NCI-H526 treated with DMSO at 0.1 percent for 48 hours (cell line): Measurements from ENCODE around the gene KCNE1.
A peak's percentile ranks its signal among the peaks of the same experiment; 100 is the strongest.

ENCODE experiments used
- DNase-seq: peaks from one replicate; lab custom pipeline; 2025; lab: John Stamatoyannopoulos, UW

The KCNE1 gene

GRCh38 chr21:34535886-34536285, 23.9 kb upstream of the KCNE1 start:
- DNase-seq: no peak

DNA sequence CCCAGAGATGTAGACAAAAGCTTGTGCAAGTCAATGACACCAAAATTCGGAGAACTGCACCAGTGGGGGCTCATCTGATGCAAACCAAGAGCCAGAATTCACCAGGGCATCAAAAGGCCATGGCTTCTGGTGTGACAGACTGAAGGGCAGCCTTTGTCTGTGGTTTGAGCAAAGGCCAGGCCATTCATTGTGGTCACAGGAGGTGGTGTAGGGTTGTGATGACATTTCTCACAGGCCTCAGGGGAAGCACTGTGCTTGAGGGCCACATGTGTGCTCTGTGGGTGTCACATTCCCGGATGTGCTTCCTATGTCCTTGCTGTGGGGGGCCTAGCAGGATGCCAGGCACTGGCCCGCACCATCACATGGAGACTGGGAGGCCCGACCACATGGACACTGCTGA, 22.5 kb upstream of the KCNE1 start:
- no peak for DNase-seq

DNA sequence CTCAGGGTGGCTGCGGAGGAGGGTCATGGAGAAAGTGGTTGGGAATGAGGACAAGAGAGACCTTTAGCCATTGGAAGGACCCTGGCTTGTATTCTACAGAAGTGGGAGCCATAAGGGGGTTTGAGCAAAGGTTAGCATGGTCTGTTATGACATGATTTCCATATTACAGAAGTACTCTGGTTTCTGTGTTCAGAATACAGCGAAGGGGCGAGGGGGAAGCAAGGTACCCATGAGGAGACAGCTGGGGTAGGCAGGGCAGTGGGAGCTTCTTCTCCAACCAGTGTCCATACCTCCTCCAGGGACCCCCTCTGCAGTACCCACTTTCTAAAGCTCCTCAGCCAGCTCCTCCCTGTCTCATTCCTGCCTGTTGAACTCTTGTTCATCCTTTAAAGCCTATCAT, 21.9 kb upstream of the KCNE1 start:
- no peak for DNase-seq

DNA sequence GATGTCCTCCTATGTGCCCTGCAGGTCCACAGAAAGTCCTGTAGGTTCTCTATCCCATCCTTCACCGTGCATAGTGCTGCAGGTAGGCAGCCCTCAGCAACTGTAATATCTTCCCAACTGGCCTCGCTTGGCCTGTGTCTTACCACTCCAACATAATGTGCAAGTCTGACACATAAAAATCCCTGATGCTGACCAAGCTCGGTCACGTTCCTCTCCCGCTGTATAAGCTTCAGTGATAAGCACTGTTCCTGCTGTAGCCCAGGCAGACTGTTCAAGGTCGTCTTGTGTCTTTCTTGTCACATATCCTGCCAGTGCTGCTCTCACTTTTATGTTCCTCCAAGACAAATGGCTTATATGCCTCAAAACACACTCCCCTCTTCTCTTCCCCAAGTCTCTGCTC, 19.4 kb upstream of the KCNE1 start:
- DNase-seq: no peak

DNA sequence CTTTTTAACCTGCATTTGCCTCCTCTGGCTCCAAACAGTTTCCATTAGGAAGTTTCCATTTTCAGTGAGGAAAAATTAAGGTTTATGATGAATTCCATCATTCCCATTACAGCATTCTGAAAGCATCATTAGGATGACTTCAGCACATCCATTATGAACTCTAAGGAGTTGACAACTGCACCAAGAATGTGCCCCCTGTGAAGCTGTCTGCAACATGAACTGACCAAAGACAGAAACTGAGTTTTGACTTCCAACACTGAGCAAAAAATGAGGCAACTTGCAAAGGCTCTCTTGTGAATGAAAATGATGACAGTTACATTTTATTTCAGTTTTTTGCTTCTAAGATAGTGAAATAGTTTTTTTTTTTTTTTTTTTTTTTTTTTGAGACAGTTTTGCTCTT, 18.3 kb upstream of the KCNE1 start:
- DNase-seq: no peak

DNA sequence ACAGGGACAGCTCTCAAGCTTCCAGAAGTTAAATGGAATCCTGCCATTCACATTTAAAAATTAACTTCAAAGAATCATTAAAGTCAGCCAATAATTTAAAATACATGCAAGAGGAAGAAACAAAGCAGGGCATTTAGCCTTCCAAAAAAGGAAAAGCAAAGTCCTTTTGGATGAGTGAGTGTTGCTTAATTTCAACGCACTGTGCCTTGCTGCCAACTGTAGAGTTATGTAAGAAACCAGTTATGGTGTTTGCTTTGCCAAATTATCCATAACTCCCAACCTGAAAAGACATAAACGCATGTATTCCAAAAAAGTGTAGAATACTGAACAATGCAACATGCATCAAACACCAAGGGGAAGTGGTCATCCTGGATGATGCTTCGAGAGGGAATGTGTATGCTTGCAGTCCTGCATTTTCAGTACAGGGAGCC, 16.1 kb upstream of the KCNE1 start:
- no peak for DNase-seq

GRCh38 chr21:34526618-34527290, 14.7 kb upstream of the KCNE1 start:
- DNase-seq: no peak

DNA sequence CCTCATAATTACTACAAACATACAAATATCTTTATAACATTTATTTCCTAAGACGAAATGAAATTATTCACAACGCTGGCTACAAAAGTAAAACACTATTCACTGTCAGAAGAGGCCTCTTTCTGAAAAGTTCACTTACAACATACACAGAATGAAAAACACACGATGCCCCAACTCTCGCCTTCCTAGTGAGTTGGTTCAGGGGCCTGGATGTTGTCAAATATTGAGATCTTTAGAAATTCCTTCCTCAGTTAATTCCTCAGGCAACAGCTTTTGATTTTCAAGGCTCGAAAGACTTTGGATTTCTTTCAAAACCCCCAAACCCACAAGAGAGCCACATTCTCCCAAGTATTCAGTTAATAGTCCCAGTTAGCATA, 14.2 kb upstream of the KCNE1 start:
- no peak for DNase-seq

DNA sequence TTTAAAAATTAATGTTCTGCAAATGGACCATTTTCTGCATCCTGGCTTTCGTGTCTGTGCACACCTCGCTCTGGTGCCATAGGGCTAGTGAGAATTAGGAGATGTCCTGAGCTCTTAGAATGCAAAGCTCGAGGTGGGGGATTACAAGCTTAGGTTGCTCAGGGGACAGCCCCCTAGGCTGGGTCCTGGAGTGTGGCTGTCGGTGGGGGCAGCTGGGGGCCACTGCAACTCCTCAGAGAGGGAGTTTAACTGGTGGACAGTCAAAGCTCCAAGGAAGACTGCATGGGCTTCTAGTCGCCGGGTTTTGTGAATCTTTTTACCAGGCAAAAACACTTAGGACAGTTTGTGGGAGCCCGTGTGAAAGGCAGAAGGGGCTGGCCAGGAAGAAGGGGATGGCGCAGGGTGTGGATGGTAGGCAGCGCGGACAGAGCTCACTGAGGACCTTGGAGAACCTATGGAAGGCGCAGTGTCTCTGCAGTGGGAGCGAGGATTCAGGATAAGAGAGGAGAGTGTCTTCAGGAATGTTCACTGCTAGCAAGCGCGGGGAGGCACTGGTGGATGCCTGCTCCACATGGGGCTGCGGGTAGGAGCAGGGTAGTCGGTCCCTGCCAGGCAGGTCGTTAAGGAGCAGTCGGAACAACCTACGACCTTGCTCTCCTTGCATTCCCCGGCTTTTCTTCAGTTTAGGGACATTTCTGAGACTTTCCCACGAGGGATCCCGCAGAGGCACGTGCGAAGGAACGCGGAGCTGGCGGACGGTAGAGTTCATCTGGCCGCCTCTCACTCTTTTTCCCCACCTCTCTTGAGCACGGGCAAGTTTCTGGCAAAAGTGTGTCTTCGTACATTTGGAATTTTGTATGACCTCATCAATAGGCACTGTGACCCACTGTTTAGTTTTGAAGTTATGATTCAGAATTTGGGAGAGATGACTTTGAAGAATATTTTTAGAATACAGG, 12.9 kb upstream of the KCNE1 start:
- DNase-seq: no peak

- peak; percentile 64 for DNase-seq
Observed at GRCh38 chr21:34523019-34523555, 11.1 kb upstream of the KCNE1 start.

DNA sequence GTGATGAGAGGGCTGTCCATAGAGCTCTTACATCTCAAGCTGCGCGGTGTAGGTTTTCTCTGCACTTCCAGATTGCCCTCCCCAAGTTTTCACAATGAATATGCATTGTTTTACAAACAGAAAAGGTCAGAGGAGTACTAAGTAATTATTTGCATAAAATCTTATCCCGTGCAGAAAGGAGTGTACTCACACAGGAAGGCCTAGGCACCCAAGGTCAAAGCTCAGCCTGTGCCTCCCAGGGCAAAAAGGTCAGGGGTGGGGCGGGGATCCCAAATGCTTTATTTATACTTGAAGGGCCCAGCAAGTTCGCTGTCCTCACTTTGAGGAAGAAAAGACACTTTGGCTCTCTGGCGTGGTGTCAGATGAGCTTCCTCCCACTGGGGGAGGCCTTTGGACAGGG, 10.3 kb upstream of the KCNE1 start:
- peak; percentile 55 for DNase-seq

DNA sequence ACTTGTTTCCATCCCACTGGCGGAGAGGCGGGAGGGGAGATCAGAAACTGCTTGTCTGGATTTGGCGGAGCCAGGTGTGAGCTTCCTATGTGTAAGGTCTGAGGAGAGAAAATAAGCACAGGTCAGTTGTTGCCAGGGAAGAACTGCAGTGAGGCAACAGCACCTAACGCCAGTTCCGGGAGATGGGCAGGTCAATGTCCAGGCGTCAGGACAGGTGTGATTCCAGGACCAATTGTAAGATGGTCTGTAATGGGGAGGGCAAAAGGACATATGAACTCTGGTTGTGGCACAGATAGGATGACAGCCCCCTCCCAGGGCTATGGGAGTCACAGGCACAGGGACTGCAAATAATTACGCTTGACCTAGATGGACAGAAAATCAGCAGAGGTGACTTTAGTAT, 9.6 kb upstream of the KCNE1 start:
- no peak for DNase-seq

- DNase-seq: no peak
Observed at GRCh38 chr21:34520764-34521508, 8.9 kb upstream of the KCNE1 start.

DNA sequence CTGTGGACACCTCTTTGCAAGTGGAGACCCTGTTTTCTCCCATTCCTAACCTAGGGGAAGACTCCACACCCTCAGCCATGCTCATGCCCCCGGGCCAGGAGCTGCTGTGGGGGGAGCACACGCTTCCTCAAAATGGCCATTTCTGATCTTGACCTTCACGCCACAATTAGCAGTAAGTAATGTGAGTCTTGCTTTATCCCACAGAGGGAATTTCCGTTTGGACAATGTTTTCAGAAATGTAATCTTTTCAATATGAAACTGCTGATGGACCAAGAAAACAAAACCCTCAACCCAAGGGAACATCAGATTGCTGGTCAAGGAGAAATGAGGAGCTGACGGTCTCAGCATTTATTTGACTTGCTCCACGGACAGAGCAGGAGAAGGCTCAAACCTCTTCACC, 8.3 kb upstream of the KCNE1 start:
- no peak for DNase-seq

- no peak for DNase-seq
Observed at GRCh38 chr21:34519694-34520093, 7.7 kb upstream of the KCNE1 start.

DNA sequence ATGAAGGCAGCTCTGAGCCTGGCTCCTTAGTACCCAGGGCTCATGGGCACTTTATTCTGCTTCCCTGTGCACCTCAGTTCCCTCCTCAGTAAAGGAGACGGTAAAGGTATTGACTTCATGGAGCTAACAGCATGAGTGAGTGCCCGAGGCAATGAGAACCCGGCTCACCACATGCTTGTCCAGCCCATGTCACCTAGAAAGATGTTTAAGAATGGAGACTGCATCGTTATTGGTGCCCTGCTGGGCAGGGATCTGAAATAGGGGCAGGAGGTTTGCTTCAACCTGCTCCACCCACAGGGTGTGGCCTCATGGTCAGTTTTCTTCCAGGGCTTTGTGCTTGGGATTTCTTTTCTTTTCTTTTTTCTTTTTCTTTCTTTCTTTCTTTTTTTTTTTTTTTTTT, 7.0 kb upstream of the KCNE1 start:
- no peak for DNase-seq

- no peak for DNase-seq
Observed at GRCh38 chr21:34518301-34518700, 6.3 kb upstream of the KCNE1 start.

DNA sequence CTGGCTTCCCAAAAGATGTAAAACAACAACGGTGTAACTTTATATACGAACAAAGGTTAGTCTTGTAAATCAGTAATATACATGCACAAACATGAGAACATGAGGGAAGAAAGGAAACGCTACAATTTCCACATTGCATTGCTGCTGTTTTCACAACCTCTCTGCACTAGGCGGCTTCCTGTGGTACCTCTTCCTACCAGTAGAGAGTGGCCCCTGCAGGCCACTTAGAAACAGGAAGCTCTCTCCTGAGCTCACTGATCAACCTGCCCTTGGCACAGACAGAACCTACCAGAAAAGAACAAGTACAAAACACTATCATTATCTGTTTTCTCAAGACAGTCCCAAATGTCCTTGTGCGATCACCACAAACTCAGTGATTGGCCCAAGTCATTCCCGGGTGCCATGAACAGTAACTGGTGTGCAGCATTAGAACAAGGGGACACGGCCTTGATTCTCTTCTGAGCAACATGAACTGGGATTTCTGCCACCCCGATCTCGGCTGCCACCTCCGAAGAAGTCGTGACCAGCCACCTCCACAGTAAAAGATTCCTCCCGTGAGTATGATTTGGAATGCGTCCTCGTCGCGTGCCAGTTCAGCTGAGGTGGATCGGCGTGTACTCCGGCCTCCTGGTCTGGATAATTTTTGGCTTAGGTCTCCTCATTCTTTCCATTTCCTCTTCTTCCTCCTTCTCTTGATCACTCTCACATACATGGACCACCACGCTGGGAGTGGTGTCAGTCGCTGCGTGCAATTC, 5.7 kb upstream of the KCNE1 start:
- no peak for DNase-seq

DNA sequence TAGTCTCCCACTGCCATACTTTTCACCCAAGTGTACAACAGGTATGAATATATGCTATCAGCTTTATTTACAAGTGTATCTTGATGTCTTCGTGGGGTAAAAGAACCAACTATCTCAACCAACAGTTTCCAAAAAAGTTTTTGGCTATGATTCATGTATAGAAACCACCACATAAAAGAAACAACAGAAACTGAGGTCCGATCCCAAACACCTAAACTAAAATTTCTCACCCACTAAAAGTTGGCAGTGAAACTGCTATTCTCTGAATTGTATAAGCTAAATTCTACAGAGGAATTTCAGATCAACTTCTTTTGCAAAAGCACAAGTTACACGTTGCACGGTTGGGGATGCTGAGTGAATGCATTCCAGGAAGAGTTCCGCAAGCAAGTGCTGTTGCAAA, 5.0 kb upstream of the KCNE1 start:
- DNase-seq: no peak

GRCh38 chr21:34514576-34515115, 2.6 kb upstream of the KCNE1 start:
- DNase-seq: no peak

DNA sequence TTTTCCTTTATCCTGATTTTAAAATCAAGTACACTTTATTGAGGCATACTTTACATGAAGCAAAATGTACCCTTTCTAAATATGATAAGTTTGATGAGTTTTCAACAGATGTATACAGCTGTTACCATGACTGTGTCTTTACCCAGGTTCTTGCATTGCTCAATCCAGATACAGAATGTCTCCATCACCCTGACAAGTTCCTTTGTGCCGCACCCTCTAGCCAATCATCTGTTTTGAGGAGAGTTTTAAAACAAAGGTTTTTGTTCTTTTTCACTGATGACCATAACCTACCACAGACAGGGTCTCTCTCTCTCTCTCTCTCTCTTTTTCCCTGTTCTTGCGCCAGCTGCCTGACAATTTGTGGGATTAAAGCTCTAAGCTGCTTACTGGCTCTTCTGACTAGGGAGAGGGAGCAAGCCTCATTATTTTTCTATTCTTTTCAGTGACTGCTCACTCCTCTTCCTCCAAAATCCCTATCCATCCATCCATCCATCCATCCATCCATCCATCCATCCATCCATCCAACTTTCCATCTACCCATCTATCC, 1.2 kb upstream of the KCNE1 start:
- DNase-seq: no peak
